Measurements from ENCODE around the gene NTF4. TPM values are rescaled to one million over a fixed set of nuclear protein-coding genes. Genes with fewer than 3 reads are reported as not detected.
A peak's percentile ranks its signal among the peaks of the same experiment; 100 is the strongest.
"Not testable (repeated sequence)": the region's sequence is repeated elsewhere in the genome, so short reads cannot be mapped to it uniquely, and the experiment has no call there.

The NTF4 gene
- total RNA-seq, 1 donor, result not detected

GRCh38 chr19:49098795-49099194 lies 34.2 kb upstream of the NTF4 start:
- H3K4me3 ChIP-seq (ENCODE audit: low read length), result no peak overlapping the region

GRCh38 chr19:49097453-49098288 lies 33.1 kb upstream of the NTF4 start:
- Histone ChIP-seq H3K4me1 (ENCODE audit: insufficient read depth, low read length) (no peaks in the 10 kb centered on the region), H3K9me3 (ENCODE audit: low read depth, low read length) (no peaks in the 10 kb centered on the region), H3K4me3 (ENCODE audit: low read length) (no peak overlapping the region), H3K27me3 (ENCODE audit: insufficient read depth, low read length) (no peaks in the 10 kb centered on the region)

More at GRCh38 chr19:49098795-49099194, 34.2 kb upstream of the NTF4 start:
- no peaks in the 10 kb centered on the region for H3K9me3 ChIP-seq (ENCODE audit: low read depth, low read length)
- no peaks in the 10 kb centered on the region for H3K27me3 ChIP-seq (ENCODE audit: insufficient read depth, low read length)
- no peaks in the 10 kb centered on the region for H3K4me1 ChIP-seq (ENCODE audit: insufficient read depth, low read length)

DNA sequence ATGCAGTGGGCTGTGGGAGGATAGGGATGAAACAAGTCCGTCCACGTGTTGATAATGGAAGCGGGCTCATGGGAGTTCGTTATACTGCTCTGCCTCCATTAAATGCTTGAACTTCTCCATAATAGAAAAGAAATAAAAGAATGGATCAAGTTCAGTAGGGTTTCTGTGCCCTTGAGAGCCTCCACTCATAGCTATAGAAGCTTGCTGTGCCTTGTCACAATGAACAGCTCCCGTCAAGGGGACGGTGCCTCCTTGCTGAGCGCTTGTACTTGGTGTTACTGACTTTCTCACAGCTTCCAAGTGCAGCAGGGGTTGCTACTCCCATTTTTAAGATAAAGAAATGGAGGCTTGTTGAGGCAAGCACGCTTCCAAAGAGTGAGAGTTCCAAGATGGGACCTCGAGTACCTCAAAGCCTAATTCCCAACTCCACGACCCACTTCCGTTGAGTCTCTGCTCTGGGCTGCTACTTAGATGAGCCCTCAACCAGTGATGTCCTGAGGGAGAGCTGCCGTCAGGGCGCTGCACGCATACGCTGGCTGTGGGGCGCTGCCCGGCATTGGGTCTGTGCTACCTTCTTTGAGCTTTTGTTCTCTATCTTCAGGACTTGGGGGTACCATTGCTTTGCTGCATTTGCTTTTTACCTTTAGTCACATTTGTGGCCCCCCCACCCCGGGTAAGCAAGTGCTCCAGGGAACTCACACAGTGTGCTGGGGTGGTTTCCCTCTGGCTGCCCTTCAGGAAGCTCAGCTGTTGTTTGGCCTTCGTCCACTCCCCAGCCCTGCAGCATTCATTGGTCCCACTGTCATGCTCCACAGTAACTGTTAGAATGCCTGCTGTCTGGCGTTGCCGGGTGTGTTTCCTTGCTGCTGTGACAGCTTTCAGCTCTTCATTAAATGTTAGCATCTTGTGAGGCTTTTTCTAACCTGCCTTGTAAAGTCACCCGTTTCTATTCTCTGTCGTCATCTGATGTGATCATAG lies 30.2 kb upstream of the NTF4 start:
- no peaks in the 10 kb centered on the region for H3K27me3 ChIP-seq (ENCODE audit: insufficient read depth, low read length)
- no peaks in the 10 kb centered on the region for H3K9me3 ChIP-seq (ENCODE audit: low read depth, low read length)
- H3K4me3 ChIP-seq (ENCODE audit: low read length), result no peak overlapping the region
- no peaks in the 10 kb centered on the region for H3K4me1 ChIP-seq (ENCODE audit: insufficient read depth, low read length)

GRCh38 chr19:49092686-49093085 lies 28.1 kb upstream of the NTF4 start:
- Histone ChIP-seq H3K9me3 (ENCODE audit: low read depth, low read length) (no peaks in the 10 kb centered on the region), H3K4me3 (ENCODE audit: low read length) (no peak overlapping the region), H3K4me1 (ENCODE audit: insufficient read depth, low read length) (peaks cover 6% of the 10 kb centered on the region), H3K27me3 (ENCODE audit: insufficient read depth, low read length) (no peaks in the 10 kb centered on the region)

- Histone ChIP-seq H3K9me3 (ENCODE audit: low read depth, low read length) (no peaks in the 10 kb centered on the region), H3K4me1 (ENCODE audit: insufficient read depth, low read length) (peaks cover 18% of the 10 kb centered on the region), H3K4me3 (ENCODE audit: low read length) (no peak overlapping the region), H3K27me3 (ENCODE audit: insufficient read depth, low read length) (no peaks in the 10 kb centered on the region)
These were observed 26.9 kb upstream of the NTF4 start for GRCh38 chr19:49091391-49092038.

DNA sequence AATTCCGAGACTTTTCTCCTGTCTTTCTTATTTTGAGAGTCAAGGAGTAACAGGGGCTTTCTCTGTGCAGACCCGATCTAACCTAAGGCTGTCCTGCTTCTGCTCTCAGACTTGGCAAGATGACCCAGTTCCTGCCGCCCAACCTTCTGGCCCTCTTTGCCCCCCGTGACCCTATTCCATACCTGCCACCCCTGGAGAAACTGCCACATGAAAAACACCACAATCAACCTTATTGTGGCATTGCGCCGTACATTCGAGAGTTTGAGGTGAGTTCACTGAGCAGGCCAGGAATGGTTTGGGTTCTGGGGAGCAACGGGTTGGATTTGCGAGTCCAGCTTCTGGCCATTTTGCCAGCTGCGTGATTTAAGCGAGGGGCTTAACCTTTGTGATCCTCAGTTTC lies 21.7 kb upstream of the NTF4 start:
- Histone ChIP-seq H3K9me3 (ENCODE audit: low read depth, low read length) (no peaks in the 10 kb centered on the region), H3K4me3 (ENCODE audit: low read length) (peak overlapping the region; percentile 96), H3K4me1 (ENCODE audit: insufficient read depth, low read length) (peaks cover 32% of the 10 kb centered on the region), H3K27me3 (ENCODE audit: insufficient read depth, low read length) (no peaks in the 10 kb centered on the region)

GRCh38 chr19:49085868-49086232 lies 21.2 kb upstream of the NTF4 start:
- H3K4me3 ChIP-seq (ENCODE audit: low read length), result peak overlapping the region; percentile 96
- peaks cover 32% of the 10 kb centered on the region for H3K4me1 ChIP-seq (ENCODE audit: insufficient read depth, low read length)
- no peaks in the 10 kb centered on the region for H3K9me3 ChIP-seq (ENCODE audit: low read depth, low read length)
- no peaks in the 10 kb centered on the region for H3K27me3 ChIP-seq (ENCODE audit: insufficient read depth, low read length)

GRCh38 chr19:49085020-49085867 lies 20.6 kb upstream of the NTF4 start, which contains the start of gene SNRNP70:
Gene SNRNP70, plus strand, starts transcription at chr19:49085451. Its CDS starts 964 bp downstream, at chr19:49086415.
- peaks cover 32% of the 10 kb centered on the region for H3K4me1 ChIP-seq (ENCODE audit: insufficient read depth, low read length)
- H3K27me3 ChIP-seq (ENCODE audit: insufficient read depth, low read length), result no peaks in the 10 kb centered on the region
- H3K4me3 ChIP-seq (ENCODE audit: low read length), result peak within 1 kb of the TSS; percentile 96
- no peaks in the 10 kb centered on the region for H3K9me3 ChIP-seq (ENCODE audit: low read depth, low read length)

DNA sequence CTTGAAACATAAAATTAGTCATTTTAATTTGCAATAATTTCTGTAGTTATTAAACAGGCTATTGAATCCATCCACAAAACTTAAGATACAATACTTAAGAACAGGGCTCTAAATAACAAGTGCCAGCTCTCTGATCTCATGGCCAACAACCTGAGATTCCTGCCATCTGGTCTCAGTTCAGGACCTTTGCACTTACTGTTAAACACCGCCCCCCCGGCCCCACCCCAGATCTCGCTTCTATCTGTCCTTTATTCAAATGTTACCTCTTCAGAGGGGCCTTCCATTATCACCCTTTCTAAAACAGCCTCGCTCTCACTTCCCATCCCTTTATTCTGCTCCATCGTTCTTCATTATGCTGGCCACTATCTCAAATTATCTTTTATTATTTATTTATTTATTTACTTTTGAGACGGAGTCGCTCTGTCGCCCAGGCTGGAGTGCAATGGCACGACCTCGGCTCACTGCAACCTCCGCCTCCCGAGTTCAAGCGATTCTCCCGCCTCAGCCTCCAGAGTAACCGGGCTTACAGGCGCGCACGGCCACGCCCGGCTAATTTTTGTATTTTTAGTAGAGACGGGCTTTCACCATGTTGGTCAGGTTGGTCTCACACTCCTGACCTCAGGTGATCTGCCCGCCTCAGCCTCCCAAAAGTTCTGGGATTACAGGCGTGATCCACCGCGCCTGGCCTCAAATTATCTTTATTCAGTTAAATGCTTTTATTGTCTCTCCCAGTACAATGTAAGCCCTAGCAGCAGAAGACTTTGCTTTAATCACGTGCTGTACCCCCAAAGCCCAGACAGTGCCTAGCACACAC lies 19.8 kb upstream of the NTF4 start:
- no peaks in the 10 kb centered on the region for H3K9me3 ChIP-seq (ENCODE audit: low read depth, low read length)
- peak overlapping the region; percentile 96 for H3K4me3 ChIP-seq (ENCODE audit: low read length)
- H3K4me1 ChIP-seq (ENCODE audit: insufficient read depth, low read length), result peaks cover 32% of the 10 kb centered on the region
- H3K27me3 ChIP-seq (ENCODE audit: insufficient read depth, low read length), result no peaks in the 10 kb centered on the region

- Histone ChIP-seq H3K9me3 (ENCODE audit: low read depth, low read length) (no peaks in the 10 kb centered on the region), H3K4me3 (ENCODE audit: low read length) (no peak overlapping the region), H3K4me1 (ENCODE audit: insufficient read depth, low read length) (peaks cover 12% of the 10 kb centered on the region), H3K27me3 (ENCODE audit: insufficient read depth, low read length) (no peaks in the 10 kb centered on the region)
These were observed 16.7 kb upstream of the NTF4 start for GRCh38 chr19:49081273-49081672.

GRCh38 chr19:49080392-49080791 lies 15.8 kb upstream of the NTF4 start:
- no peak overlapping the region for H3K4me3 ChIP-seq (ENCODE audit: low read length)
- peaks cover 6% of the 10 kb centered on the region for H3K4me1 ChIP-seq (ENCODE audit: insufficient read depth, low read length)
- no peaks in the 10 kb centered on the region for H3K9me3 ChIP-seq (ENCODE audit: low read depth, low read length)
- no peaks in the 10 kb centered on the region for H3K27me3 ChIP-seq (ENCODE audit: insufficient read depth, low read length)

DNA sequence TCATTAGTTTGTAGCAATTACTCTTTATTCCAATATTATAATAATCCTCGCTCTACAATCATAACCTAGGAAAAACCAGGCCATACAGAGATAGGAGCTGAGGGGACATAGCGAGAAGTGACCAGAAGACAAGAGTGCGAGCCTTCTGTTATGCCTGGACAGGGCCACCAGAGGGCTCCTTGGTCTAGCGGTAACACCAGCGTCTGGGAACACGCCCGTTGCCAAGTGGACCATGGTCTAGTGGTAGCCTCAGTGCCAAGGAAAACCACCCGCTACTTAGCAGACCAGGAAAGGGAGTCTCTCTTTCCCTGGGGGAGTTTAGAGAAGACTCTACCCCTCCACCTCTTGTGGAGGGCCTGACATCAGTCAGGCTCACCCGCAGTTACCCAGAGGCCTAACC lies 10.3 kb upstream of the NTF4 start:
- peaks cover 19% of the 10 kb centered on the region for H3K27me3 ChIP-seq (ENCODE audit: insufficient read depth, low read length)
- not testable (repeated sequence) for H3K4me1 ChIP-seq (ENCODE audit: insufficient read depth, low read length); H3K9me3 ChIP-seq (ENCODE audit: low read depth, low read length); H3K4me3 ChIP-seq (ENCODE audit: low read length)

- Histone ChIP-seq H3K9me3 (ENCODE audit: low read depth, low read length) (no peaks in the 10 kb centered on the region), H3K27me3 (ENCODE audit: insufficient read depth, low read length) (peaks cover 25% of the 10 kb centered on the region), H3K4me3 (ENCODE audit: low read length) (no peak overlapping the region), H3K4me1 (ENCODE audit: insufficient read depth, low read length) (no peaks in the 10 kb centered on the region)
These were observed 9.1 kb upstream of the NTF4 start for GRCh38 chr19:49073514-49074378.

Data from mononuclear cell (primary cell).